SW 1271 (cell line): ENCODE results near the gene HBS1L.

Experiments
- DNase-seq, 2 experiments: peaks; one replicate each; lab custom pipeline; 2025; lab: John Stamatoyannopoulos, UW

Gene HBS1L

GRCh38 chr6:135036731-135037420, 17.7 kb downstream of the HBS1L start:
- no peak for DNase-seq

GRCh38 chr6:135033238-135033637, 21.4 kb downstream of the HBS1L start:
- DNase-seq, result no peak

GRCh38 chr6:135030532-135031178, 24.0 kb downstream of the HBS1L start:
- DNase-seq, result no peak

- no peak for DNase-seq
Observed at GRCh38 chr6:135030056-135030473, 24.6 kb downstream of the HBS1L start.

- DNase-seq, result no peak
Observed at GRCh38 chr6:135025775-135026174, 28.8 kb downstream of the HBS1L start.

GRCh38 chr6:135025175-135025574, 29.4 kb downstream of the HBS1L start:
- DNase-seq, result no peak

- DNase-seq, result no peak
Observed at GRCh38 chr6:135022050-135022697, 32.4 kb downstream of the HBS1L start.

GRCh38 chr6:135021310-135022049, 33.1 kb downstream of the HBS1L start:
- no peak for DNase-seq

GRCh38 chr6:135018941-135019340, 35.7 kb downstream of the HBS1L start:
- DNase-seq, result no peak

- no peak for DNase-seq
Observed at GRCh38 chr6:135018052-135018451, 36.6 kb downstream of the HBS1L start.

GRCh38 chr6:135014353-135014832, 40.2 kb downstream of the HBS1L start:
- no peak for DNase-seq

GRCh38 chr6:135013211-135013610, 41.4 kb downstream of the HBS1L start:
- no peak for DNase-seq

GRCh38 chr6:135012764-135013163, 41.9 kb downstream of the HBS1L start:
- DNase-seq, result no peak

- no peak for DNase-seq
Observed at GRCh38 chr6:135012349-135012748, 42.3 kb downstream of the HBS1L start.

- no peak for DNase-seq
Observed at GRCh38 chr6:135008941-135009290, 45.7 kb downstream of the HBS1L start.

- no peak for DNase-seq
Observed at GRCh38 chr6:135008072-135008940, 46.3 kb downstream of the HBS1L start.

GRCh38 chr6:135006386-135006914, 48.2 kb downstream of the HBS1L start:
- DNase-seq, result no peak

GRCh38 chr6:135004399-135004798, 50.2 kb downstream of the HBS1L start:
- DNase-seq, result no peak

- no peak for DNase-seq
Observed at GRCh38 chr6:135002974-135003703, 51.5 kb downstream of the HBS1L start.

GRCh38 chr6:135002229-135002844, 52.3 kb downstream of the HBS1L start:
- peak in 1 of 2 experiments; percentile 32 for DNase-seq
